Endothelial cell of umbilical vein (primary cell): ENCODE results near the gene GPBP1L1. TPM values are rescaled to one million over a fixed set of nuclear protein-coding genes. Genes with fewer than 3 reads are reported as not detected.

Source experiments
- BruUV-seq: library from RNA; stranded (reverse); fragments of 400-500 nt; replicated peaks from 2 replicates; lab custom pipeline; 2021; lab: Mats Ljungman, UMichigan
- CTCF ChIA-PET: fragments of 300-600, 350-600 bp; sonication (Branson Sonifier 250); formaldehyde crosslinking; loops from one replicate; lab custom pipeline; 2021; ENCODE audit warnings: antibody characterized with exemption, inconsistent platforms; lab: Charles Lee
- POLR2A ChIA-PET: fragments of 300-600, 350-600 bp; sonication (Branson Sonifier 250); formaldehyde crosslinking; loops from one replicate; lab custom pipeline; 2021; ENCODE audit warnings: antibody characterized with exemption, inconsistent platforms; lab: Charles Lee
- DNase-seq: peaks from one replicate; pipeline ENCODE4 v3.0.0-alpha.2; 2011; ENCODE audit warnings: low read depth, low spot score
- FAIRE-seq: peaks from 2 replicates; lab custom pipeline; 2011; peaks lifted over from hg19 to GRCh38; lab: Jason Lieb, UNC
- H2AFZ ChIP-seq: 2 replicates; pipeline ENCODE4 v1.6.0; 2012; ENCODE audit warnings: low read depth, low read length, control low read depth, inconsistent platforms
- H3K27ac ChIP-seq: 2 replicates; pipeline ENCODE4 v1.5.1; 2011; ENCODE audit warnings: low read depth, mild to moderate bottlenecking, control low read depth, low read length, moderate library complexity; ENCODE audit not compliant: insufficient read depth
- H3K27me3 ChIP-seq, 2 experiments: 2 replicates each; pipeline versions ENCODE4 v1.6.0 to v1.6.1; 2011; ENCODE audit warnings: low read length in 2 of 2, mixed read lengths in 1 of 2; ENCODE audit not compliant: control insufficient read depth in 2 of 2, insufficient read depth in 2 of 2
- H3K36me3 ChIP-seq, 2 experiments: 2 replicates in 1 of 2; 3 replicates in 1 of 2; pipeline ENCODE4 v1.5.1; 2011; ENCODE audit warnings: low read length in 2 of 2, mild to moderate bottlenecking in 1 of 2, moderate library complexity in 1 of 2; ENCODE audit not compliant: control insufficient read depth in 2 of 2, insufficient read depth in 2 of 2; ENCODE audit errors: extremely low read depth in 1 of 2
- H3K4me1 ChIP-seq: 3 replicates; pipeline ENCODE4 v1.5.1; 2011; ENCODE audit warnings: mild to moderate bottlenecking, low read length; ENCODE audit not compliant: control insufficient read depth, insufficient read depth; ENCODE audit errors: extremely low read depth
- H3K4me2 ChIP-seq: 2 replicates; pipeline ENCODE4 v1.6.1; 2011; ENCODE audit warnings: low read length, control low read depth, mixed read lengths; ENCODE audit not compliant: insufficient read depth
- H3K4me3 ChIP-seq, 3 experiments: fragments of 200-600 bp in 1 of 3; sonication (generic), shearing (Covaris generic) in 1 of 3; replicated peaks in 1 of 3; 2 replicates each; pipeline ENCODE4 v1.5.1; 2011 to 2016; ENCODE audit warnings: control low read depth in 3 of 3, low read length in 3 of 3, mild to moderate bottlenecking in 2 of 3, inconsistent platforms in 1 of 3, low read depth in 1 of 3, moderate library complexity in 1 of 3; ENCODE audit not compliant: insufficient read depth in 1 of 3
- H3K79me2 ChIP-seq: 2 replicates; pipeline ENCODE4 v1.6.0; 2012; ENCODE audit warnings: low read length, inconsistent platforms; ENCODE audit not compliant: control insufficient read depth, insufficient read depth
- H3K9ac ChIP-seq: replicated peaks from 2 replicates; pipeline ENCODE3; 2011; ENCODE audit warnings: low read length, control low read depth; ENCODE audit not compliant: insufficient read depth; ENCODE audit errors: extremely low read depth
- H3K9me1 ChIP-seq: replicated peaks from 3 replicates; pipeline ENCODE4 v1.6.0; 2011; ENCODE audit warnings: mild to moderate bottlenecking, low read length; ENCODE audit not compliant: control insufficient read depth, insufficient read depth; ENCODE audit errors: extremely low read depth
- H3K9me3 ChIP-seq: replicated peaks from 2 replicates; pipeline ENCODE4 v1.5.1; 2012; ENCODE audit warnings: low read length, inconsistent platforms; ENCODE audit not compliant: control insufficient read depth, insufficient read depth
- H4K20me1 ChIP-seq: replicated peaks from 2 replicates; pipeline ENCODE3; 2011; ENCODE audit warnings: mild to moderate bottlenecking, low read length; ENCODE audit not compliant: control insufficient read depth, insufficient read depth; ENCODE audit errors: extremely low read depth
- EZH2 ChIP-seq: IDR thresholded peaks from 2 replicates; pipeline ENCODE4 v1.6.1; 2012; ENCODE audit warnings: borderline replicate concordance, low read depth, mild to moderate bottlenecking, moderate library complexity, low read length, inconsistent platforms; ENCODE audit not compliant: severe bottlenecking
- FOS ChIP-seq: IDR thresholded peaks from 2 replicates; pipeline ENCODE4 v1.6.1; 2011; ENCODE audit warnings: mild to moderate bottlenecking, low read length, moderate library complexity, borderline replicate concordance; ENCODE audit not compliant: insufficient read depth
- GATA2 ChIP-seq: IDR thresholded peaks from 2 replicates; pipeline ENCODE4 v1.7.0; 2011; ENCODE audit warnings: low read depth, mild to moderate bottlenecking, moderate library complexity, mixed read lengths, low read length; ENCODE audit not compliant: insufficient read length, insufficient read depth
- JUN ChIP-seq: IDR thresholded peaks from 2 replicates; pipeline ENCODE4 v1.6.1; 2011; ENCODE audit warnings: borderline replicate concordance, low read depth; ENCODE audit not compliant: insufficient read length, insufficient read depth
- MYC ChIP-seq: IDR thresholded peaks from one replicate; pipeline ENCODE4 v1.6.1; 2011; ENCODE audit warnings: mild to moderate bottlenecking, low read depth, low read length
- POLR2A ChIP-seq: IDR thresholded peaks from 2 replicates; pipeline ENCODE4 v1.6.1; 2012; ENCODE audit warnings: low read depth, mild to moderate bottlenecking, control low read depth, low read length
- POLR2AphosphoS5 ChIP-seq: IDR thresholded peaks from 2 replicates; pipeline ENCODE4 v1.6.1; 2012; ENCODE audit warnings: low read depth, mild to moderate bottlenecking, control low read depth, low read length, moderate library complexity; ENCODE audit not compliant: insufficient read depth
- dilution Hi-C: fragments of 300-500 bp; cut with MboI; formaldehyde crosslinking; loops from one replicate; pipeline ENCODE4 v1.15.0; 2019; ENCODE audit warnings: low sequenced_read_pairs; ENCODE audit not compliant: extremely low pct_ligation_motif_present
- intact Hi-C: fragments of 100-400 bp; cut with micrococcal nuclease; formaldehyde crosslinking; loops from one replicate; pipeline ENCODE4 v1.10.0; 2022
- polyA plus RNA-seq, 4 experiments: library from polyadenylated mRNA; depleted of rRNA in 3 of 4; stranded (reverse) in 3 of 4; unstranded in 1 of 4; fragments of >200 nt; gene quantifications; 2 replicates each; pipeline versions ENCODE4 v1.2.1 to v1.2.3, GENCODE V29; 2011 to 2012; ENCODE audit warnings: missing spikeins in 1 of 4
- total RNA-seq: library from RNA; stranded (reverse); gene quantifications from 2 replicates; pipeline ENCODE4 v1.2.3, GENCODE V29; 2021
- TF ChIP-seq, protein P1 (sequence below): IDR thresholded peaks from 2 replicates; pipeline ENCODE4 v1.6.1; 2011; ENCODE audit not compliant: insufficient read depth, insufficient read length
- TF ChIP-seq, protein P2 (sequence below), 2 donors: IDR thresholded peaks; 1 replicate in 1 of 2; 2 replicates in 1 of 2; pipeline ENCODE4 v1.5.1; 2011; ENCODE audit warnings: low read length in 2 of 2, mild to moderate bottlenecking in 2 of 2, moderate library complexity in 2 of 2, control low read depth in 1 of 2, inconsistent platforms in 1 of 2, low read depth in 1 of 2; ENCODE audit not compliant: insufficient read depth in 1 of 2; ENCODE audit errors: extremely low read depth in 1 of 2

The GPBP1L1 gene
- total and polyA plus RNA-seq, 2 donors (not counting 3 experiments of a cell fraction or from before 2014, with no cell fraction given) = 35.0 to 89.7 TPM

DNA sequence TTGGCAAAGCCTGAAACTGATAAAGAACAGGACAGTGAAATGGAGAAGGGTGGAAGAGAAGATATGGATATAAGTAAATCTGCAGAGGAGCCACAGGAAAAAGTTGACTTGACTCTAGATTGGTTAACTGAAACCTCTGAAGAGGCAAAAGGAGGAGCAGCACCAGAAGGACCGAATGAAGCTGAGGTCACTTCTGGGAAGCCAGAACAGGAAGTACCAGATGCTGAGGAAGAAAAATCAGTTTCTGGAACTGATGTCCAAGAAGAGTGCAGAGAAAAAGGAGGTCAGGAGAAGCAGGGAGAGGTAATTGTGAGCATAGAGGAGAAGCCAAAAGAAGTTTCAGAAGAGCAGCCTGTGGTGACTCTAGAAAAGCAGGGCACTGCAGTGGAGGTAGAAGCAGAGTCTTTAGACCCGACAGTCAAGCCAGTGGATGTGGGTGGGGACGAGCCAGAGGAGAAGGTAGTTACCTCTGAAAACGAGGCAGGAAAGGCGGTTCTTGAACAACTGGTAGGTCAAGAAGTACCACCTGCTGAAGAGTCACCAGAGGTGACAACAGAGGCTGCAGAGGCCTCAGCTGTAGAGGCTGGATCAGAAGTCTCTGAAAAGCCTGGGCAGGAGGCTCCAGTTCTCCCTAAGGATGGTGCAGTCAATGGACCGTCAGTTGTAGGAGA lies 78.8 kb downstream of the GPBP1L1 start:
- POLR2A ChIA-PET = interaction anchor here (1.4 kb wide), 1 partner anchor 23 kb away, joined by 7 read pairs; no protein-coding TSS in a partner anchor
- Histone ChIP-seq H3K4me2 (no peak overlapping the region), H3K9me1 (no peaks in the 10 kb centered on the region), H3K4me3 (no peak overlapping the region), H2AFZ (no peak overlapping the region), H3K4me1 (peaks cover 28% of the 10 kb centered on the region), H3K36me3 (peaks cover 2 to 6% of the 10 kb centered on the region in 2 experiments), H3K9me3 (no peaks in the 10 kb centered on the region), H3K27ac (no peak overlapping the region), H3K79me2 (peaks cover 9% of the 10 kb centered on the region), H4K20me1 (no peaks in the 10 kb centered on the region), H3K27me3 (no peaks in the 10 kb centered on the region), H3K9ac (no peak overlapping the region)
- TF ChIP-seq, protein P1, sequence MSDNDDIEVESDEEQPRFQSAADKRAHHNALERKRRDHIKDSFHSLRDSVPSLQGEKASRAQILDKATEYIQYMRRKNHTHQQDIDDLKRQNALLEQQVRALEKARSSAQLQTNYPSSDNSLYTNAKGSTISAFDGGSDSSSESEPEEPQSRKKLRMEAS = no peak
- no peak for DNase-seq
- peak; percentile 18 for FAIRE-seq
- BruUV-seq = TSS peak; percentile 46
- dilution Hi-C loops = no loop called here
- intact Hi-C loops = loop anchor here (1.0 to 2.0 kb wide), 2 partner anchors 13 to 23 kb away; partner anchors contain the start of gene NASP
- CTCF ChIA-PET = interaction anchor here (0.9 to 1.2 kb wide), 2 partner anchors 79 to 95 kb away, joined by 3 read pairs; partner anchors contain the start of gene GPBP1L1

DNA sequence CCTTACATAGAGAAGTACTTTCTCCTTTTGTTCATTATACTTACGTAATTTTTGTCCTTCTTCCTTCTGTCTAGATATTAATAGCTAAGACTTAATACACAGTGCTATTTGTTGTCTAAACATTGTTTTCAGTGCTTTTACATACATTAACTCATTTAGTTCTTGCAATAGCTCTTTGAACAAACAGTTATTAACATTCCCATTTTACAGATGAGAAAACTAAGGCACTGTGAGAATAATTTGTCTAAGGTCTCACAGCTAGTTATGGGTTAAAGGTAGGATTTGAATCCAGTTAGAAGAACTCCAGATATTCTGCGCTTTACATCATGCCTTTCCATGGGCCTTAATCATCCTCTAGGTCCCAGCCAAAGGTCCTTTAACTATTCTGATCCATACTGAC lies 82.1 kb downstream of the GPBP1L1 start:
- no TSS peak for BruUV-seq
- no peaks in the 10 kb centered on the region for H3K9me3 ChIP-seq
- H3K9me1 ChIP-seq = no peaks in the 10 kb centered on the region
- CTCF ChIA-PET = interaction anchor here (0.9 to 1.3 kb wide), 4 partner anchors 8 to 25 kb away, joined by 3 read pairs; no protein-coding TSS in a partner anchor
- no peak overlapping the region for H2AFZ ChIP-seq
- H3K27ac ChIP-seq = no peak overlapping the region
- dilution Hi-C loops = no loop called here
- no peaks in the 10 kb centered on the region for H4K20me1 ChIP-seq
- TF ChIP-seq, protein P1 = no peak
- TF ChIP-seq FOS = no peak
- TF ChIP-seq MYC = no peak
- TF ChIP-seq POLR2AphosphoS5 = no peak
- TF ChIP-seq, protein P2, sequence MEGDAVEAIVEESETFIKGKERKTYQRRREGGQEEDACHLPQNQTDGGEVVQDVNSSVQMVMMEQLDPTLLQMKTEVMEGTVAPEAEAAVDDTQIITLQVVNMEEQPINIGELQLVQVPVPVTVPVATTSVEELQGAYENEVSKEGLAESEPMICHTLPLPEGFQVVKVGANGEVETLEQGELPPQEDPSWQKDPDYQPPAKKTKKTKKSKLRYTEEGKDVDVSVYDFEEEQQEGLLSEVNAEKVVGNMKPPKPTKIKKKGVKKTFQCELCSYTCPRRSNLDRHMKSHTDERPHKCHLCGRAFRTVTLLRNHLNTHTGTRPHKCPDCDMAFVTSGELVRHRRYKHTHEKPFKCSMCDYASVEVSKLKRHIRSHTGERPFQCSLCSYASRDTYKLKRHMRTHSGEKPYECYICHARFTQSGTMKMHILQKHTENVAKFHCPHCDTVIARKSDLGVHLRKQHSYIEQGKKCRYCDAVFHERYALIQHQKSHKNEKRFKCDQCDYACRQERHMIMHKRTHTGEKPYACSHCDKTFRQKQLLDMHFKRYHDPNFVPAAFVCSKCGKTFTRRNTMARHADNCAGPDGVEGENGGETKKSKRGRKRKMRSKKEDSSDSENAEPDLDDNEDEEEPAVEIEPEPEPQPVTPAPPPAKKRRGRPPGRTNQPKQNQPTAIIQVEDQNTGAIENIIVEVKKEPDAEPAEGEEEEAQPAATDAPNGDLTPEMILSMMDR (IDR thresholded peaks at IDR 0.05; ENCODE audit: extremely low read depth in 1 of 2, insufficient read depth in 1 of 2, low read depth in 1 of 2, low read length in 2 of 2) = no peak
- TF ChIP-seq JUN = no peak
- no peak for TF ChIP-seq GATA2
- TF ChIP-seq EZH2 = no peak
- no peak for TF ChIP-seq POLR2A
- H3K27me3 ChIP-seq = no peaks in the 10 kb centered on the region
- H3K4me2 ChIP-seq = no peak overlapping the region
- peaks cover 21% of the 10 kb centered on the region for H3K79me2 ChIP-seq
- POLR2A ChIA-PET = no interaction called here
- intact Hi-C loops = no loop called here
- peaks cover 25% of the 10 kb centered on the region for H3K4me1 ChIP-seq
- H3K9ac ChIP-seq = no peak overlapping the region
- no peak for FAIRE-seq
- no peak overlapping the region for H3K4me3 ChIP-seq
- no peak for DNase-seq
- H3K36me3 ChIP-seq = peaks cover 0 to 3% of the 10 kb centered on the region in 2 experiments
